Activated CD8-positive, alpha-beta memory T cell treated with anti-CD3 and anti-CD28 coated beads for 48 hours (primary cell): ENCODE measurements around the gene GIMAP8.

Experiments
- DNase-seq, 3 experiments: peaks; one replicate each; pipeline ENCODE4 v3.0.0-alpha.2; 2020; ENCODE audit warnings: low read depth in 2 of 3, low spot score in 2 of 3

Gene GIMAP8

DNA sequence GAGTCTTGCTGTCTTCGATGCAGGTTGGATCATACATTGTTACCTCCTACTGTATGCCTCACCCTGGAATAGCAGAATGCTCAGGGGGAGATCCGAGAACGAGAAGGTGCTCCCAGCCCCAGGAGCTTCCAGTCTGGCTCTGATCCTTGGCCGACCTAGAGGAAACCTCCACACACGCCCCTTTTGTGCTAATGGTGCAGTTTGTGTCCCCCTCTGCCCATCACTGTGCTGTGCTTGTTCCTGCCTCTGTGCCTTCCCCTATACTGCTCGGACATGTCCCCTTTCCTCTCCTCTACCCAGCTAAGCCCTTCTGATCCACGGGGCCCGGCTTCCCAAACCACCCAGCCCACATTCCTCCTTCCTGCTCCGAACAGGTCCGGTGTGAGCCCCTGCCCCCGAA lies 38.8 kb upstream of the GIMAP8 start:
- DNase-seq: no peak

DNA sequence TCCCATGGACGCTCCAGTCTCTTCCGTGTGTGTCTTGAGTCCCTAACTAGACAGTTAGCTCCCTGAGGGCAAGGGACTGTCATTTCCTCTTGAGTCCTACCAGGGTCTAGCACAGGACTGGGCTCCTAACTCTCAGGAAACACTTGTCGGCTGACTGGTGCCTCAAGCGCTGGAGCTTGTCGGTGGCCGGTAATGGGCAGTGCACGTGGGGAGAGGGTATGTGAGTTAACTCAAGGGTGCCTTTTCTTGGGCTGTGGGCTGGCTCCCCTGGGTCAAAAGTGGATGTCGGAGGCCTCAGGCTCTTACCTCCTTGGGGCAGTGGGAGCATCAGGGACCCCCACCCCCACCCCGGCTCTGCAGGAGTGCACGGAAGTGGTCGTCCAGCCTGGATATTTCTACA lies 38.4 kb upstream of the GIMAP8 start:
- DNase-seq: no peak

GRCh38 chr7:150412518-150413488 lies 37.6 kb upstream of the GIMAP8 start:
- DNase-seq: no peak

DNA sequence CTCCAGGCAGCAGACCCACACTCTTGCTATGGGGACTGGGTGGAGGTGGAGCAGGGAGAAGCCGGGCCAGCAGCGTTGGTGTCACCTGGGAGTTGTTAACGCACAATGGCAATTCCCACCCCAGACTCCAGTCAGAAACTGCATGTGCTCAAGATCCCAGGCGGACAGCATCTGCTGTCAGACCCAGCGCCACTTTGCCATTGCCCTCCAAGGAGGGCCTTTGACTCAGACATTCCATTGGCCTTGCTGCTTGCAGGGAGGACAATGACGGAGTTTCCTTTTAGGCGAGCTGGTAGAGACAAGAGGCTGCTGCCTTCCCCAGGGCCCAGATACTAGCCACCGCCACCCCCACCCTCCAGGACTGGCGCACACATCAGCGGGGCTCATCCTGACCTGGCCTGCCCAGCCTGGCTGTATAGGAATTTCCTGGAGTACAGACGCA lies 36.8 kb upstream of the GIMAP8 start:
- no peak for DNase-seq

DNA sequence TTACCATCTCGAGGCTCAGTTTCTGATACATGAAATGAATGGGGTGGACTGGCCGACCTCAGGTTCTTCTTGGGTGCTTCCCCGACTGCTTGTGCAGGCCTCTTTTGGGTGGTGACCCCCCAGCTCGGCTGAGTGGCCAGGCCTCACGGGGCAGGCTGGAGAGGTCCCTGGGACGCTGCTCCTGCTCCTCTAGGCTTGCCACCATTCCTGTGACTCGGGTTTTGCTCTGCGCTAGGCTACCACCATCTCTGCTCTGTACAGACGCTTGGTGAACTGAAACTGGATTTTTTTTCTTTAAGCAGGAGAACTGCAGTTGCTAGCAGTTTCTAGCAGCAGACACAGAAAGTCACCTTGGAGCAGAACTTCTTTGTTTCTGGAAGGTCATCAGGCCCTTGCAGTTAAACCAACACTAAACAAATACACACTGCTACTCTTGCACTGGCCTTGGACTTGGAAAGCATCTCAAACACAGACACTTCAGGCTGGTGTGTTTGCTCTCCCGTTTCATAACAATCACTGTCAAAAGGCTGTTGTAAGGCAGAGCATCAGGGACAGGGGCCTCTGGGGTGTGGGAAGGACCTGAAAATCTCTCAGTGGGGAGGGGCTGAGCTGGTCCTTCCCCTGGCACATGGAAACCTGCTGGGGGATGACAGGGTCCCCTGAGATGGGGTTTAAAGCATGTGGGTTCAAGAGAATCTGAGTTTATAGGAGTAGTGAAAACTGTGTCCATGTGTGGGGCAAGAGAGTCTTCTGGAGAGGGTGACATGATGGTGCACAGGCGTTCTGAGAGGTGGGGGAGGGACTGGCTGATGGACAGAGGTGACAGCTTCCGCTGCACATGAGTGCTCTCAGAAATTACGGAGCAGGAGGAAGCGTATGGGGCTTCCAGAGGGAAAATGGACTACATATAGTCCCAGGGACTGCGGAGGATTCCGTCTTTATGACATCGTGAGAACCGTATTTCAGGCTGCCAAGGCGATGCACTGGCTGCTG lies 35.0 kb upstream of the GIMAP8 start:
- no peak for DNase-seq

DNA sequence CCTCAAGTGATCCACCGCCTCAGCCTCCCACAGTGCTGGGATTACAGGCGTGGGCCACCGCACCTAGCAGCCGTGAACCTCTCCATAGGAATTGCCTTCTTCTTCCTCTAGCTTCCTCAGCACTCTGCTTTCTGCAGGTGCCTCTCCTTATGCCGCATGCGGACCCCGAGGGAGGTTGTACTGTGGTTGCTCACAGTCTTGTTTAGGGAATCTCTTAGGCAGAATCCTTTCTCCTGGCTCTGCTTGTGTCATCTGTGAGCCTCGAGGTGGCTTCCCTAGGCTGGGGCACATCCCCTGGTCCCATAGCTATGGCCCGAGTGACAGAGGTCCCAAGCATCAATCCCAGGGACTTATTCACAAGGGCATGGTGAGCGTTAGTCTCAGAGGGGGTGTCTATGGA lies 33.2 kb upstream of the GIMAP8 start:
- DNase-seq: no peak

DNA sequence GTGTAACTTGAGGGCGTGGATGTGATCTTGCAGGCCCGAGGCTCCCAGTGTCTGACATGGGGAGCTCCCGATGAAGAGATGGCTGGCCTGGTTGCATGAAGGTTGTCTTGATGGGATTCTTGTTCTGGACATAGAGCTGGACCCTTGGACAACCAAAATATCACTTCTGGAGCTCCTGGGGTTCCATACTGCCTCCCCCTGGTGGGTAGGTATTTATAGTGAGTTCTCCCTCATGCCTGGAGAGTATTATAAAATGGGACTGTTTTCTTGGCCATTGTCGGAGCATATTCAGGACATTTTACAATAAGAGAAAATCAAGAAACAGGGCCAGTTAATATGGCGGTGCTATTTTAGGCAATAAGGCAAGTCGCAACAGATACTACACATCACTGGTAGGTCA lies 32.6 kb upstream of the GIMAP8 start:
- DNase-seq: no peak

- no peak for DNase-seq
Measured at GRCh38 chr7:150420242-150420641, 30.2 kb upstream of the GIMAP8 start.

DNA sequence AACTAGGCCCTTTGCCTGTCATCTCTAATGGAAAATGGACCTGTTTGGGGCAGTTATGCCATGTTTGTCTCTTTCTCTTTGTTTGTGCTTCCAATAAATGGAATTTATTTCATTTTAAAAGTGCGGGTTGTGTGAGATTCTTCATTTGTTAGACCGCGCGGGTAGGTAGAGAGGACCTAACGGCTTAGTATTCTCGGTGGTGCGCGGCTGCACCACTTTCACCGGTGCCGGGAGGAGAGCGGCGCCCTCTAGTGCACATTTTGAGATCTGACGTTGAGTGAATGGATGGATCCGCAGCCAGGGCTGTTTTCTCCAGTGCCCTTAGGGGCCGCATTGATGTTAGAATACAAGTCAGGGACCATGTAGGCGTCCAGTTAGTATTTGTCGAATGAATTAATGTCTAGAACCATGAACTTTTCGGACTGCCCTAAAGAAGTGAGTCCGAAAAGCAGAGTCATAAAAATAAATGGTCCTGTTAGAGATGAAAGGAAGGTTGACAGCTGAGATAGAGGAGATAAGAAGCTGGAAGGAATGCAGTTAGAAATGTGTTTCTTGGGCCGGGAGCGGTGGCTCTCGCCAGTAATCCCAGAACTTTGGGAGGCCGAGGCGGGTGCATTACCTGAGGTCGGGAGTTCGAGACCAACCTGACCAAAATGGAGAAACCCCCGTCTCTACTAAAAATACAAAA lies 29.3 kb upstream of the GIMAP8 start:
- DNase-seq: peak; percentile 52 to 84 (median 71)

DNA sequence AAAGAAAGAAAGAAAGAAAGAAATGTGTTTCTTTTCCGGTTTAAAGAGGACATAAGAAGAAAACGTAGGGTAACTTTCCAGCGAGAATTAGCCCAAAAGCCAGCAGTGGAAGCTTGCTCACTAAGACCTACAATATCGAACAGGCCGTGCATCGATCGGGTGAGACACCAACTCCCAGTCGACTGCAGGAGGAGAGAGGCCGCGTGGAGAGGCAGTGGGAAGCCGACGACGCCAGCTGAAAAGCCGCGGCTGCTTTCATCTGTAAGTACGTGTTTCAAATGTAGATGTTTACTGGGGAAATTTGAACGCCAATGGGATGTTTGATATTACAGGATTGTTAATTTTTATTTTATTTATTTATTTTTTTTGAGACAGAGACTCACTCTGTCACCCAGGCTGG lies 28.6 kb upstream of the GIMAP8 start:
- DNase-seq: no peak

DNA sequence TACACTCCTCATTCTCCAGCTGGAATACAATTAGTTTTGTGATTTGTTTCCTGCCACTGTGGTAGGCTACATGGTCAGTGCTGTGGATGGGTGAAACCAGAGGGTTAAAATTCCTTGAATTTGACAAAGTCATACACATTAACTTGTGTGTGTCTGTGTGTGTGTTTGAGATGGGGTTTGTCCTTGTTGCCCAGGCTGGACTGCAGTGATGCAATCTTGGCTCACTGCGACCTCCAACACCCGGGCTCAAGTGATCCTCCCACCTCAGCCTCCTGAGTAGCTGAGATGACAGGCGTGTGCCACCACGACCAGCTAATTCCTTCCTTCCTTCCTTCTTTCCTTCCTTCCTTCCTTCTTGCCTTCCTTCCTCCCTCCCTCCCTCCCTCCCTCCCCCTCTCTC lies 24.8 kb upstream of the GIMAP8 start:
- DNase-seq: no peak

DNA sequence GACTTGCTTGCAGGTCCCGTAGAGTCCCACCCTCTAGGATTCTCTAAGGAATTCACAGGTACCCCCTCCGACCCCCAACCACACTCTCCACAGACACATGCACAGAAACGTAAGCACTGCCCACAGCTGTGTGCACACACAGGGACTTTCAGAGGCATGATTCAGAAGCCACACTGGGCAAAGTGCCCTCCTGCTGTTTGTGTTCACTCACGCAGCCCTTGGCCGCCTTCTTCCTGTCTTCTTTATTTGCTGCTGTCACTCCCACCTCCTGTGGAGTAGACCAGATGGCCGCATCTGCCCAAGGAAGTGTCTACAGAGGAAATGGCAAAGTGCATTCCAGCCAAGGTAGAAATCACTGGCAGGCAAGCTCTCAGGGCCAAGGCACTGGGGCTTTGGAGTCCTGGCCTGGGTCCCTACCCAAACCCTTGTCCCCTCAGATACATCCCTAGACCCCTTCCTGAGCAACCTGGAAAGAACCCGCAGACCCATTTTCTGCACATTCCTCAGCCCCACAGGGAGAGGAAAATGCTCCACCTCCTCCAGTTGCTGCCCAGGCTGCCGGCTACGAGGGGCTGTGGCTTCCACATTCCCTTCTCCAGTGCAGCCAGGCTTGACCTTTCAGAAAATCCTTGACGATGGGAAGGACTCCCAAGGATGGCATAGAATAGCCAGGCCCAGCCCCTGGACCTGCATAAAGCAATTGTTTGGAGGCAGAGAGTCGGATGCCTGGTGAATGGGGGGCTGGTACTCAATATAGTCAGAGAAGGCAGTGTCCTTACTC lies 21.6 kb upstream of the GIMAP8 start:
- no peak for DNase-seq

DNA sequence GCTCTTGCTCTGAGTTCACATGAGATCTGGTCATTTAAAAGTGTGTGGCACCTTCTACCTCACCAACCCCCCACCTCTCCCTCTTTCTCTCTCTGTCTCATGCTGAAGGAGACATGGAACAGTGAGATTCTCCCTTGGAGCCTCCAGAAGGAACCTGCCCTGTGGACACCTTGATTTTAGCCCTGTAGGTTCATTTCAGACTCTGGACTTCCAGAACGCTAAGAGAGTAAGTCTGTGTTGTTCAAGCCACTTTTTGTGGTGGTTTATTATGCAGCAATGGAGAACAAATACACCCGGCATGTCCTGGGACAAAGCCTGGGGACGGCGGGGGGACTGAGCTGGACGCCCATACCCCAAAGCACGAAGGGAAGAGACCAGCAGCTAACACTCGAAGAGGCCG lies 20.7 kb upstream of the GIMAP8 start:
- no peak for DNase-seq

GRCh38 chr7:150430465-150431085 lies 19.9 kb upstream of the GIMAP8 start:
- no peak for DNase-seq

DNA sequence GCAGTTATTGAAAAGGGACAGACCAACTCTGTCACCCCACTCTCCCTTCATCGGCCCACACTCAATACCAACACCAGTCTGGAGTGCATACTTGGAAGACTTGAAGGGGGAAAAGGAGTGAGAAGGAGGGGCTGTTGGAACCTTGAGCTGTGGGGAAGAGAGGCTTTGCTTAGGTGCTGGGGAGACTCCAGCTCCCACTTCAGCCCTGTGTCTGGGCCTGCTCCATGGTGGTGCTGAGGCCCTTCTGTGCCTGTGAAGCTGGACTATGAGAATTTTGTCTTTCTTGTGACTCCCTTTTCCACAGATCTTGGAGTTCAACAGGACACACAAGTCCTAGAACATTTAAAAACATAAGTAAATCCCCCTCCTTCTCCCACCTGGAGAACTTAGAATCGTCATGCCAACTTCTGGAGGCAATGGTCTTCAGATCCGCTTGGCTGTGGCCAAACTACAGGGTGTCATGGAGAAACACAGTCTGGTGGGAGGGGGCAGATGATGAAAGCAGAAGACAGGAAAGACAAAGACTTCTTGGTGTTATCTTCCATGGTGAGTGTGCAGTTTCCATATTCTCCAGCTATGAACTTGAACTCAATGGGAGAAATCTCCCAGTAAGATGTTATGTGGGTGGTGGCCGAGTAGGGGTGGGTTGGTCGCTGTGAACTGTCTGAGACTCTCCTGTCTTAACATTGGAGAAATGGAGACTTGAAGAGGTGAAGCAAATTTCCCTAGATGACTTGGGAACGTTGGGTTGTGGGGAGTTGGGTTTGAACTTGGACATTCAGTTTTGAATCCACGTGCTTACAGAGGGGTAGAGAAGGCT lies 18.4 kb upstream of the GIMAP8 start:
- DNase-seq: no peak

- no peak for DNase-seq
Measured at GRCh38 chr7:150432915-150433892, 17.2 kb upstream of the GIMAP8 start.

DNA sequence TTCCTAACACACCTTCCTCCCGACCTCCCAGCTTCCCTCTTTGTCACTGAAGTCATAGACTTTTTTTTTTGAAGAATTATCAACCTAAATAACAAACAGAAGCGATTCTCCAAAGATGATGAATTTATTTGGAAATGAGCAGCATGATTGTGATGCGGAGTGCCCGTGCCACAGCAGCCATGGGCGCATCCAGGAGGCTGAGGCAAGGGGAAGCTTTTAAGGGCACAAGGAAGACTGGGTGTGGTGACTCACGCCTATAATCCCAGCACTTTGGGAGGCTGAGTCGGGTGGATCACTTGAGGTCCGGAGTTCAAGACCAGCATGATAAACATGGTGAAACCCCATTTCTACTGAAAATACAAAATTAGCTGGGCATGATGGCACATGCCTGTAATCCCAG lies 16.2 kb upstream of the GIMAP8 start:
- DNase-seq: no peak

DNA sequence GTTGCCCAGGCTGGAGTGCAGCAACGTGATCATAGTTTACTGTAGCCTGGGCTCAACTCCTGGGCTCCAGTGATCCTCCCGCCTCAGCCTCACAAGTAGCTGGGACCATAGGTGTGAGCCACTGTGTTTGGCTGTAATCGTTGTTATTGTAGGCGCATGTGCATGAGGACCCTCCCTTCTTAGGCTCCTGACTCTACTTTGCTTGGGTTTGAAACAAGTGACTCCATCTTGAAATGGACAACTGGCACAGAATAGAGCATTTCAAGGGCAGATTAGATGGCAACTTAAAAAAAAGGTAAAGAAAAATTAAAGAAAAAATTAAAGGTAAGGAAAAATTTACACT lies 15.4 kb upstream of the GIMAP8 start:
- DNase-seq: no peak
